LNCaP clone FGC (cell line): ENCODE measurements around the gene NFIC.

Source experiments
- DNase-seq: peaks from one replicate; pipeline ENCODE4 v3.0.0-alpha.2; 2011; ENCODE audit warnings: low read depth
- H3K4me3 ChIP-seq: 2 replicates; pipeline ENCODE4 v1.5.1; 2011; ENCODE audit warnings: mild to moderate bottlenecking, low read depth, low read length, control low read depth
- TF ChIP-seq, protein P1 (sequence below): IDR thresholded peaks from 2 replicates; pipeline ENCODE4 v1.5.1; 2012; ENCODE audit warnings: mild to moderate bottlenecking; ENCODE audit not compliant: control insufficient read depth, insufficient read depth; ENCODE audit errors: extremely low read depth

NFIC gene

DNA sequence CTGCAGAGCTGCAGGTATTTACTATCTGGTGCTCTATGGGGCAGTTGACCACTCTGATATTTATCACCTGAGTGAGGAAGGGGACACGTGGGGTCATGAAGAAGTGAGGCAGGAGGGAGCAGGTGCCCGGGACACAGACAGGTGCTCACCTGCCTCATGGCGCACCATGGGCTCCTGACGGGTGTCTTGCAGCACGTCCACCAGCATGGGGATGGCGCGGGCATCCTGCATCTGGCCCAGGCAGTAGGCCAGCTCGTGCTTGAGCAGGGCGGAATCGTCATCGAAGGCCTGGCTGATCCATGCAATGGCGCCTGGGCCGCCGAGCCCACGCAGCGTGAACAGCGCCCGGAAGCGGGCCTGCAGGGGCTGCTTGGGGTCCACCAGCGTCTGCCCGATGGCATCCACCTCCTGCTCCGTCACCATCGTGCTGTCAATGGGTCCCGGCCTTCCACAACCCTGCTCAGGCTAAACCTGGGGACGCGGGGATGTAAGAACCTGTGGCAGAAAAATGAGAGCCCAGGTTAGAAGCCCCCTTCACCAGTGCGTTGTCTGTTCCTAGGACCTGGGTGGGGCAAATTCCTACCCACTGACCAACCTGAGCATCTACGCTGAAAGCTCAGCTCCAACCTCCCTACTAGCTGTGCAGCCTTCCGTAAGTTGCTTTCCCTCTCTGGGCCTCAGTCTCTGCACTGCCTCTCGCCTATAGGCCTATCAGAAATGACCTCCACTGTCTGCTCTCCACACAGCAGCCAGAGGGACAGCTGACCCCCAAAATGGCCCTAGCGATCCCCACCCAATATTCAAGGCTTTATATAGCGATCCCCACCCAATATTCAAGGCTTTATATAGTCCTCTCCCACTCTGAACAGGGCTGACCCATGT, 130.2 kb downstream of the NFIC start:
- TF ChIP-seq, protein P1, sequence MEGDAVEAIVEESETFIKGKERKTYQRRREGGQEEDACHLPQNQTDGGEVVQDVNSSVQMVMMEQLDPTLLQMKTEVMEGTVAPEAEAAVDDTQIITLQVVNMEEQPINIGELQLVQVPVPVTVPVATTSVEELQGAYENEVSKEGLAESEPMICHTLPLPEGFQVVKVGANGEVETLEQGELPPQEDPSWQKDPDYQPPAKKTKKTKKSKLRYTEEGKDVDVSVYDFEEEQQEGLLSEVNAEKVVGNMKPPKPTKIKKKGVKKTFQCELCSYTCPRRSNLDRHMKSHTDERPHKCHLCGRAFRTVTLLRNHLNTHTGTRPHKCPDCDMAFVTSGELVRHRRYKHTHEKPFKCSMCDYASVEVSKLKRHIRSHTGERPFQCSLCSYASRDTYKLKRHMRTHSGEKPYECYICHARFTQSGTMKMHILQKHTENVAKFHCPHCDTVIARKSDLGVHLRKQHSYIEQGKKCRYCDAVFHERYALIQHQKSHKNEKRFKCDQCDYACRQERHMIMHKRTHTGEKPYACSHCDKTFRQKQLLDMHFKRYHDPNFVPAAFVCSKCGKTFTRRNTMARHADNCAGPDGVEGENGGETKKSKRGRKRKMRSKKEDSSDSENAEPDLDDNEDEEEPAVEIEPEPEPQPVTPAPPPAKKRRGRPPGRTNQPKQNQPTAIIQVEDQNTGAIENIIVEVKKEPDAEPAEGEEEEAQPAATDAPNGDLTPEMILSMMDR: no peak
- no peak for DNase-seq
- no peak overlapping the region for H3K4me3 ChIP-seq

DNA sequence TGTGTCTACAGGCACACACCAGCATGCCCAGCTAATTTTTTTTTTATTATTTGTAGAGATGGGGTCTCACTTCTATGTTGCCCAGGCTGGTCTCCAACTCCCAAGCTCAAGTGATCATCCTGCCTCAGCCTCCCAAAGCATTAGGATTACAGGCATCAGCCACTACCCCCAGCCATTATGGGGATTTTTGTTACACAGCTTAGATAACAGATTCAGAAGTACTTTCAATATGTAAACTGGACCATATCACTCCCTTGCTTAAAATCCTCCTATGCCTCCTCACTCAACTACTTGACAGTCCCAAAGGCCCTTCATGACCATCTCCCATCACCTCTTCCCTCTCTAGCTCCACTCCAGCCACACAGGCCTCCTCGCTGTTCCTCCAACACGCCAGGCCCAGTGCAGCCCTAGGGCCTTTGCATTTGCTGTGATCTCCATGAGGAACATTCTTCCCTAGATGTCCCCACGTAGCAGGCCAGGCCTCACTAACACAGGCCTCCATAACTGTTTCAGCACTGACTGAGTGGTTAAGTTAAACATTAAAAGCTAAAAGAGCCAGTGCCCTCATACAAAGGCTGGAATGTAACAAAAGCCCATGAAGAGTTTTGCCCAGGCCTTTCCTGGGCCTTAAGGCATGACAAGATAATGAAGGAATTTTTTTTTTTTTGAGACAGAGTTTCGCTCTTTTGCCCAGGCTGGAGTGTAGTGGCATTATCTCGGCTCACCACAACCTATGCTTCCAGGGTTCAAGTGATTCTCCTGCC, 131.6 kb downstream of the NFIC start:
- no peak overlapping the region for H3K4me3 ChIP-seq
- DNase-seq: no peak
- TF ChIP-seq, protein P1: no peak

DNA sequence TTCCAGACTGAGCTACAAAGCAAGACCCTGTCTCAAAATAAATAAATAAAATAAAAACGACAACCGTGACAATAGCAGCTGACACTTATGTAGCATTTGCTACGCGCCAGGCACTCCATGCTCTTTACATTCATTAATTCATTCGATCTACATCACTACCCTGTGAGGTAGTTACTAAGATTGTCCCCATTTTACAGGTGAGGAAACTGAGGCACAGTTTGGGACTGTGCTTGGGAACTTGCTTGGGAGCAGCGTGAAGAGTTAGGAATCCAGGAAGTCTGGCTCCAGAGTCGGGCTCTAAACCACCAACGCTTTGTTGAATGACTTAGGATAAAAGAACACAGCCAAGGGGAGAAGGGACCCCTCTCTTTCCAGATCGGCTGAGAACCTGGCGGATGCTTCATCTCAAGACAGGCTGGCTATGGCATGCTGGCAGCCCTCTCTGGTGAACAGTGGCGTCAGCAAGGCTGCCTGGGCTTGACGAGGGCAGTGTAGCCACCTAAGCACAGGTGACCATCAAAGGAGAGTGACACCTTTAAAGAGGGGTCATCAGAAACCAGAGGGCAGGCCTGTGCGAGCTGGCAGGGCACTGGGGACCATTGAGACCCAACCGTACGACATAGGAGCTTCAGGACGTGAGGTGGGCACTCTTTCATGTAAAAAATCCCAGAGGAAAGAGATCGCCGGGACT, 133.5 kb downstream of the NFIC start:
- no peak for DNase-seq
- TF ChIP-seq, protein P1: no peak
- H3K4me3 ChIP-seq: peak overlapping the region; percentile 100

DNA sequence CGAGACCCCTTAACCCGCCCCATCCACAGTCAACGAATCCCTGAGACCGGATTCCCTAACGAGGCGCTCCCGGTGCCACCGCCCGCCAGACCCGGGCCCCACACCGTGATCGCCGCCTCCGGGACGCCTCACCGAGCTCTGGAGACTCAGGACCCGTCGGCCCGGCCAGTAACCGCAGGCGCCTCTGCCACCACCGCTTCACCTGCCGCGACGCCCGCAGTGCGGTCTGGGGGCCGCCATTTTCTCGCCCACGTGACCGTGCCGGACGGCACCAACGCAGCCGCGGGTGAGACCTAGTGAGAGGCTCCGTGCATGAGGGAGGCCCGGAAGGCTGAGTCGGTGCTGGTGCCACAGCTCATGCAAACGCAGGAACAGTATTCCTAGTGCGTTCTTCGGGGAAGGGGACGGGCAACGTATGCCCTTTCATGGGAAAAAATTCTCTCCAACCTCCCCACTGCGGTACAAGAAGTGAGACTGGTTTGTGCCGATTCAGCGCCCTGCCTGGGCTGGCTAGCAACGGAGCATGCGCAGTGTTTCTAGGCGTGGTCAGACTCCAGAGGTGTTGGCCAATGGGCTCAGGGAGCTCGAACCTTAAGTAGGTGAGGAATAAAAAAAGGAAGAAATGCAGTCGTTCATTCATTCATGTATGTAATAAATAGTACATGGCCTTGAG, 134.2 kb downstream of the NFIC start, which contains the start of gene DOHH:
Gene DOHH (minus strand): TSS at position 246 of the 673 bp plus-strand sequence. CDS start 3,860 bp downstream, outside the sequence.
- DNase-seq: peak; percentile 95
- TF ChIP-seq, protein P1: no peak
- H3K4me3 ChIP-seq: peak within 1 kb of the TSS; percentile 100

DNA sequence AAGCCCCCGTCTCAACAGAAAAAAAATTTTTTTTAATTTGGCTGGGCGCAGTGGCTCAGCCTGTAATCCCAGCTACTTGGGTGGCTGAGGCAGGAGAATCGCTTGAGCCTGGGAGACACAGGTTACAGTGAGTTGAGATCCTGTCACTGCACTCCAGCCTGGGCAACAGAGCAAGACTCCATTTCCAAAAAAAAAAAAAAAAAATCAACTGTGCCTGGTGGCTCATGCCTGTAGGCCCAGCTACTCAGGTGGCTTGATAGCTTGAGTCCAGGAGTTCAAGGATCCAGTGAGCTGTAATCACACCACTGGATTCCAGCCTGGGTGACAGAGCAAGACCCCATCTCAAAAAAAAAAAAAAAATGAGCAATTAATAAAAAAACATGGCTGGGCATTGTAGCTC, 135.4 kb downstream of the NFIC start:
- TF ChIP-seq, protein P1: no peak
- DNase-seq: no peak

DNA sequence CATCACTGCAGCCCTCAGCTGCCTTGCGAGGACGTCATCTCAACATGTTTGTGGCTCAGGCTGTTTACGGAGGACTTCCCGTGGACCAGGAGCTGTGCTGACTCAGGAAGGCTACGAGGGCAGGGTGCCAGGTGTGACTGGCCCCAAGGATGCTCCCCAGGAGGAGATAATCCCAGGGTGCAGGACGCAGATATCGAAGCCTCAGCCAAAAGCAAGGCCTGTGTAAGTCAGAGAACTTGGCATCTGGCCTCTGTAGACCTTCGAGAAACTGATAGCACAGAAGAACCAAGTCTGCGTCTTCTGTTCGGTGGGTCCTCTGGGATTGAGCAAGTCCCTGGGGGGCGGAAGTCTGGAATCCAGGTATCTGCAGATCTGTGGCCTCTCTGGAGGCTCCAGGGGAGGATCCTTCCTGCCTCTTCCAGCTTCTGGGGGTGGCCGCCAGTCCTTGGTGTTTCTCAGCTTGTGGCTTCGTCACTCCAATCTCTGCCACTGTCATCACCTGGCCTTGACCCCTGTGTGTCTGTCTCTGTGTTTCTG, 136.7 kb downstream of the NFIC start:
- H3K4me3 ChIP-seq: no peak overlapping the region
- no peak for DNase-seq
- TF ChIP-seq, protein P1: no peak

More for the DNA sequence above, 135.4 kb downstream of the NFIC start:
- no peak overlapping the region for H3K4me3 ChIP-seq
